ENCODE data around the gene MAPK12. TPM values are rescaled to one million over a fixed set of nuclear protein-coding genes. Genes with fewer than 3 reads are reported as not detected.

Gene MAPK12
- total and polyA plus RNA-seq, 2 donors (not counting 1 experiment from before 2014, with no cell fraction given) = 16.4 to 30.1 TPM

- Histone ChIP-seq H2AFZ (ENCODE audit: low read length) (no peak overlapping the region), H4K20me1 (ENCODE audit: control insufficient read depth, extremely low read depth, insufficient read depth, low read length) (no peaks in the 10 kb centered on the region), H3K4me2 (ENCODE audit: extremely low read depth, insufficient read depth, low read length) (no peak overlapping the region), H3K4me3 (replicated peaks in 1 of 4; ENCODE audit: control extremely low read depth in 1 of 4, insufficient read depth in 1 of 4, low read depth in 3 of 4, low read length in 4 of 4) (no peak overlapping the region), H3K79me2 (ENCODE audit: control insufficient read depth, insufficient read depth, low read length) (no peaks in the 10 kb centered on the region), H3K9ac (ENCODE audit: insufficient read depth, low read length) (no peak overlapping the region), H3K9me3 (ENCODE audit: control insufficient read depth, insufficient read depth, low read depth, low read length) (no peaks in the 10 kb centered on the region), H3K4me1 (ENCODE audit: control insufficient read depth, extremely low read depth, insufficient read depth, low read length) (no peaks in the 10 kb centered on the region), H3K27ac (ENCODE audit: insufficient read depth, low read length) (no peak overlapping the region), H3K36me3 (ENCODE audit: control insufficient read depth, insufficient read depth, low read length) (peaks cover 31% of the 10 kb centered on the region), H3K27me3 (ENCODE audit: control insufficient read depth, insufficient read depth, low read length) (no peaks in the 10 kb centered on the region)
- no peak for TF ChIP-seq EZH2 (IDR thresholded peaks at IDR 0.05; ENCODE audit: low read length, missing control alignments)
- TF ChIP-seq, protein P1, sequence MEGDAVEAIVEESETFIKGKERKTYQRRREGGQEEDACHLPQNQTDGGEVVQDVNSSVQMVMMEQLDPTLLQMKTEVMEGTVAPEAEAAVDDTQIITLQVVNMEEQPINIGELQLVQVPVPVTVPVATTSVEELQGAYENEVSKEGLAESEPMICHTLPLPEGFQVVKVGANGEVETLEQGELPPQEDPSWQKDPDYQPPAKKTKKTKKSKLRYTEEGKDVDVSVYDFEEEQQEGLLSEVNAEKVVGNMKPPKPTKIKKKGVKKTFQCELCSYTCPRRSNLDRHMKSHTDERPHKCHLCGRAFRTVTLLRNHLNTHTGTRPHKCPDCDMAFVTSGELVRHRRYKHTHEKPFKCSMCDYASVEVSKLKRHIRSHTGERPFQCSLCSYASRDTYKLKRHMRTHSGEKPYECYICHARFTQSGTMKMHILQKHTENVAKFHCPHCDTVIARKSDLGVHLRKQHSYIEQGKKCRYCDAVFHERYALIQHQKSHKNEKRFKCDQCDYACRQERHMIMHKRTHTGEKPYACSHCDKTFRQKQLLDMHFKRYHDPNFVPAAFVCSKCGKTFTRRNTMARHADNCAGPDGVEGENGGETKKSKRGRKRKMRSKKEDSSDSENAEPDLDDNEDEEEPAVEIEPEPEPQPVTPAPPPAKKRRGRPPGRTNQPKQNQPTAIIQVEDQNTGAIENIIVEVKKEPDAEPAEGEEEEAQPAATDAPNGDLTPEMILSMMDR (conservative IDR thresholded peaks at IDR 0.05 in 1 of 2, IDR thresholded peaks at IDR 0.05 in 1 of 2; ENCODE audit: low read depth in 1 of 2, low read length in 2 of 2) = no peak
- DNase-seq (ENCODE audit: low read depth in 2 of 2) = no peak
Observed at GRCh38 chr22:50226063-50226874, 35.2 kb downstream of the MAPK12 start.

DNA sequence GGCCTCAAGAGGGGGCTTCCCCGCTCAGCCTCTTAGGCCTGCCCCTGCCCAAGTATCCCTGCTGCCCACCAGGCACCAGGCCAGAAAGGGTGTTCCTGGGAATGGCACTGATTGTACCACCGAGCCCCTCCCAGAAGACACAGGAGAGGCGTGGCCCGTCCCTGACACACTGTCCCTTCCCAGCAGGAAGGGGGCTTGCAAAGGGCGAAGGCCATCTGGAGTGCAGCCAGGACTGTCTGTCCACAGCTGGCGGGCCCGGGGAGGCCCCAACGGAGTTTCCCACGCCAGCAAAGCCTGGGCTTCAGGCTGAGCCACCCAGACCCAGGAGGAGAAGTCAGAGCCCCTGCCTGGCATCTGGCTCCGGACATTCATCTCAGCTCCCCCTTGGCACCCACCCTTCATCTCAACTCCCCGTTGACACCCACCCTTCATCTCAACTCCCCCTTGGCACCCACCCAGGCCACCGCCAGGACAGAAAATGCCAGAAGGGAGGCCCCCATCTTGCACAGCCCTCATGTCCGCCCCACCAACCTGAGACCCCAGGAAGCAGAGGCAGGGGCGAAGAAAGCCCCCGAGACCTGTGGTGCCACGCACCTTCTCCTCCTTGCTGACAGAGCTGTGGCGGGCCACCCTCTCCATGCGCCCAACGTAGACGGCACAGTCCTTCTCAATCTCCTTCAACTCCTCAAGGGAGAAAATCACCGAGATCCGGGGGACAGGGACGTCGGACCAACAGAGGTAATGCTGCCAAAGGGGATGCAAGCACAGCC is 36.1 kb downstream of the MAPK12 start:
- Histone ChIP-seq H3K9ac (ENCODE audit: insufficient read depth, low read length) (no peak overlapping the region), H3K4me2 (ENCODE audit: extremely low read depth, insufficient read depth, low read length) (no peak overlapping the region), H3K36me3 (ENCODE audit: control insufficient read depth, insufficient read depth, low read length) (peaks cover 37% of the 10 kb centered on the region), H3K4me3 (replicated peaks in 1 of 4; ENCODE audit: control extremely low read depth in 1 of 4, insufficient read depth in 1 of 4, low read depth in 3 of 4, low read length in 4 of 4) (no peak overlapping the region), H3K27ac (ENCODE audit: insufficient read depth, low read length) (no peak overlapping the region), H3K27me3 (ENCODE audit: control insufficient read depth, insufficient read depth, low read length) (no peaks in the 10 kb centered on the region), H3K79me2 (ENCODE audit: control insufficient read depth, insufficient read depth, low read length) (no peaks in the 10 kb centered on the region), H2AFZ (ENCODE audit: low read length) (no peak overlapping the region), H4K20me1 (ENCODE audit: control insufficient read depth, extremely low read depth, insufficient read depth, low read length) (no peaks in the 10 kb centered on the region), H3K9me3 (ENCODE audit: control insufficient read depth, insufficient read depth, low read depth, low read length) (no peaks in the 10 kb centered on the region), H3K4me1 (ENCODE audit: control insufficient read depth, extremely low read depth, insufficient read depth, low read length) (no peaks in the 10 kb centered on the region)
- TF ChIP-seq, protein P1 (conservative IDR thresholded peaks at IDR 0.05 in 1 of 2, IDR thresholded peaks at IDR 0.05 in 1 of 2; ENCODE audit: low read depth in 1 of 2, low read length in 2 of 2) = no peak
- TF ChIP-seq EZH2 (IDR thresholded peaks at IDR 0.05; ENCODE audit: low read length, missing control alignments) = no peak
- no peak for DNase-seq (ENCODE audit: low read depth in 2 of 2)

DNA sequence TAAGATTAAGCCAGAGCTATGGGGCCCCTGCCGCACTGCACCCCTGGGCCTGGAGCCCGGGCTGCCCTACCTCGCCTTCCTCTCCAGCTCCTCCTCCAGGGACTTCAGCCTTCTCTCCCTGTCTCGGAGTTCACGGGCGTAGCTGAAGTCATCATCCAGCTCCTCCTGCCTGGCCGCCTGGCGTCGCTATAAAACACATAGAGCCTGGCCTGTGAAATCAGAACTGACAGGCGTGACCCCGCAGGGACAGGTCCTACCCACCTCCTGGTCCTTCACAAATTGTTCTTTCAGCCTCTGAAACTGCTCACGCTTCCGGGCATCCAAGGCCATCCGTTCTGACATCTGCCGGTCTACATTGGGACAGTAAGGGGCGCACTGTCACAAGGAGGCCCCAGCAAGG is 37.4 kb downstream of the MAPK12 start:
- Histone ChIP-seq H3K9ac (ENCODE audit: insufficient read depth, low read length) (no peak overlapping the region), H3K9me3 (ENCODE audit: control insufficient read depth, insufficient read depth, low read depth, low read length) (no peaks in the 10 kb centered on the region), H3K4me3 (replicated peaks in 1 of 4; ENCODE audit: control extremely low read depth in 1 of 4, insufficient read depth in 1 of 4, low read depth in 3 of 4, low read length in 4 of 4) (no peak overlapping the region), H3K79me2 (ENCODE audit: control insufficient read depth, insufficient read depth, low read length) (no peaks in the 10 kb centered on the region), H2AFZ (ENCODE audit: low read length) (no peak overlapping the region), H3K4me2 (ENCODE audit: extremely low read depth, insufficient read depth, low read length) (no peak overlapping the region), H3K27me3 (ENCODE audit: control insufficient read depth, insufficient read depth, low read length) (no peaks in the 10 kb centered on the region), H3K27ac (ENCODE audit: insufficient read depth, low read length) (no peak overlapping the region), H3K4me1 (ENCODE audit: control insufficient read depth, extremely low read depth, insufficient read depth, low read length) (no peaks in the 10 kb centered on the region), H3K36me3 (ENCODE audit: control insufficient read depth, insufficient read depth, low read length) (peaks cover 43% of the 10 kb centered on the region), H4K20me1 (ENCODE audit: control insufficient read depth, extremely low read depth, insufficient read depth, low read length) (no peaks in the 10 kb centered on the region)
- no peak for DNase-seq (ENCODE audit: low read depth in 2 of 2)
- TF ChIP-seq, protein P1 (conservative IDR thresholded peaks at IDR 0.05 in 1 of 2, IDR thresholded peaks at IDR 0.05 in 1 of 2; ENCODE audit: low read depth in 1 of 2, low read length in 2 of 2) = no peak
- no peak for TF ChIP-seq EZH2 (IDR thresholded peaks at IDR 0.05; ENCODE audit: low read length, missing control alignments)

All from fibroblast of lung (primary cell).